ENCODE measurements around the gene MRAS. TPM values are rescaled to one million over a fixed set of nuclear protein-coding genes. Genes with fewer than 3 reads are reported as not detected.

MRAS gene
- total RNA-seq, 1 donor from 2014 or later, result 55.4 TPM

DNA sequence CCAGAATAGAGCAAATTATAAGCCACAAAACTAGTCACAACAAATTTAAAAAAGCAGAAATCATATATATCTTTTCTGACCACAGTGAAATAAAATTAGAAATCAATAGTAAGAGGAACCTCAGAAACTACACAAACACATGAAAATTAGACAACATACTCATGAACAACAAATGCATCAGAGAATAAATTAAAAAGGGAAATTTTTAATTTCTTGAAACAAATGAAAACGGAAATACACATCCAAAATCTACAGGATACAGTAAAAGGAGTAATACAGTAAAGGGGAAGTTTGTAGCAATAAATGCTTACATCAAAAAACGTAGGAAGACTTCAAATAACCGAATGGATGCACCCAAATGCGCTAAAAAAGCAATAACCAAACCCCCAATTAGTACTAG lies 37.9 kb upstream of the MRAS start:
- H3K27ac ChIP-seq, result no peak overlapping the region
- H3K27me3 ChIP-seq (ENCODE audit: low read depth), result no peaks in the 10 kb centered on the region
- no peak for ATAC-seq
- peaks cover 20% of the 10 kb centered on the region for H3K9me3 ChIP-seq
- no peaks in the 10 kb centered on the region for H3K36me3 ChIP-seq
- no peak for DNase-seq
- intact Hi-C loops (cut with DNase I), result no loop called here
- TF ChIP-seq, protein P1, sequence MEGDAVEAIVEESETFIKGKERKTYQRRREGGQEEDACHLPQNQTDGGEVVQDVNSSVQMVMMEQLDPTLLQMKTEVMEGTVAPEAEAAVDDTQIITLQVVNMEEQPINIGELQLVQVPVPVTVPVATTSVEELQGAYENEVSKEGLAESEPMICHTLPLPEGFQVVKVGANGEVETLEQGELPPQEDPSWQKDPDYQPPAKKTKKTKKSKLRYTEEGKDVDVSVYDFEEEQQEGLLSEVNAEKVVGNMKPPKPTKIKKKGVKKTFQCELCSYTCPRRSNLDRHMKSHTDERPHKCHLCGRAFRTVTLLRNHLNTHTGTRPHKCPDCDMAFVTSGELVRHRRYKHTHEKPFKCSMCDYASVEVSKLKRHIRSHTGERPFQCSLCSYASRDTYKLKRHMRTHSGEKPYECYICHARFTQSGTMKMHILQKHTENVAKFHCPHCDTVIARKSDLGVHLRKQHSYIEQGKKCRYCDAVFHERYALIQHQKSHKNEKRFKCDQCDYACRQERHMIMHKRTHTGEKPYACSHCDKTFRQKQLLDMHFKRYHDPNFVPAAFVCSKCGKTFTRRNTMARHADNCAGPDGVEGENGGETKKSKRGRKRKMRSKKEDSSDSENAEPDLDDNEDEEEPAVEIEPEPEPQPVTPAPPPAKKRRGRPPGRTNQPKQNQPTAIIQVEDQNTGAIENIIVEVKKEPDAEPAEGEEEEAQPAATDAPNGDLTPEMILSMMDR (IDR thresholded peaks at IDR 0.05), result no peak
- no peaks in the 10 kb centered on the region for H3K4me1 ChIP-seq
- H3K4me3 ChIP-seq, result no peak overlapping the region

DNA sequence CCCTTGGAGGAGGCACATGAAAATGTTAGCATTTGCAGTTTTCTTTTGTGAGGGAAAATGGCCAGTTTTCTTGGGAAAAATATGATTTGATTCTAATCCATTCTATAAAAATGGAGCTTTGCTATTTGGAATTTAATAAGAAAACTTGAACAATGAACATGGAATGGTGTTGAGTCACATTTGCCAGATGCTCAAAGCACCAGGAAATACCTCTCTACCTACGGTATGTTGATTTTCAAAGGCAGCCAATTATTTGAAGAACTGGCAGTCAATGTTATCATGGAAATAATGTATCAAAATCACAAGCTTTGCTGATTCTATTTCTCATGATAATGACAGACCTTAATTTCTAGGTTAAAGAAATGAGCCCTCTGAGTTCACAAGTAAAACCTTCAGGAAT lies 33.6 kb upstream of the MRAS start:
- no peaks in the 10 kb centered on the region for H3K36me3 ChIP-seq
- TF ChIP-seq, protein P1 (IDR thresholded peaks at IDR 0.05), result no peak
- H3K4me1 ChIP-seq, result no peaks in the 10 kb centered on the region
- DNase-seq (no peak), ATAC-seq (no peak)
- intact Hi-C loops (cut with DNase I), result no loop called here
- no peaks in the 10 kb centered on the region for H3K9me3 ChIP-seq
- H3K4me3 ChIP-seq, result no peak overlapping the region
- H3K27ac ChIP-seq, result no peak overlapping the region
- H3K27me3 ChIP-seq (ENCODE audit: low read depth), result no peaks in the 10 kb centered on the region

DNA sequence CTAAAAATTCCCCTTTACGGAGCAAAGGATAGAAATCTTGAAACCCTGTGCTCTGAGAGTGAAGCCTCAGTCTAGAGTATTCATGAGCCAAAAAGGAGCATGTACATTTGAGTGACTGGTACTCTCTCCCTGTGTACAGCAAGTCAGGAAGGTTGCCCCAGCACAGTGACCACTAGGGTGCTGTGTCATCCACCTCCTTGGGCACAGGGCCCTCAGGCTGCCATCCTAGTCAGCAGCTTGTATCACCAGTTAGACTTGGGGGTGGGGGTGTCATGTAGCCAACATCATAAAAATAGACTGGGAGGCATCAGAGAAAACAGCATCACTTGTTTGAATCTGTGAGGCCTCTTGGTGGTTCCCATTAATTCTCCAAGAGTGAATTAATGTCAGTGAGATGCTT lies 30.7 kb upstream of the MRAS start:
- Histone ChIP-seq H3K27me3 (ENCODE audit: low read depth) (no peaks in the 10 kb centered on the region), H3K27ac (no peak overlapping the region), H3K4me3 (no peak overlapping the region), H3K4me1 (no peaks in the 10 kb centered on the region), H3K9me3 (no peaks in the 10 kb centered on the region), H3K36me3 (no peaks in the 10 kb centered on the region)
- intact Hi-C loops (cut with DNase I), result no loop called here
- no peak for ATAC-seq
- TF ChIP-seq, protein P1 (IDR thresholded peaks at IDR 0.05), result no peak
- DNase-seq, result no peak

DNA sequence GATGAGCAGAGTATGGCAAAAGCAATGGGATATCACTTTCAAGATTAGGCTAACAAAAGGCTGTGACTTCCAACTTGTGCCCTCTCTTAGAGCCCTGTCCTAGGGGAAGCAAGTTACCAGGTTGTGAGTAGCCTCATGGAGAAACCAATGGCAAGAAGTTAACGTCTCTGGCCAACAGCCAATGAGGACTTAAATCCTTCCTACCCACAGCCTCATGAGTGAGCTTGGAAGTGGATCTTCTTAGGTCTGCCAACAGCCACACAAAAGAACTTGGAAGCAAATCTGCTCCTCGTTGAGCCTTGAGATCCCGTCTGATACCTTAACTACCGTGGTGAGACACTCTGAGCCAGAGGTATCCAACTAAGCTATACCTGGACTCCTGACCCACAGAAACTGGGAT lies 24.4 kb upstream of the MRAS start:
- Histone ChIP-seq H3K9me3 (no peaks in the 10 kb centered on the region), H3K27me3 (ENCODE audit: low read depth) (peaks cover 5% of the 10 kb centered on the region)

DNA sequence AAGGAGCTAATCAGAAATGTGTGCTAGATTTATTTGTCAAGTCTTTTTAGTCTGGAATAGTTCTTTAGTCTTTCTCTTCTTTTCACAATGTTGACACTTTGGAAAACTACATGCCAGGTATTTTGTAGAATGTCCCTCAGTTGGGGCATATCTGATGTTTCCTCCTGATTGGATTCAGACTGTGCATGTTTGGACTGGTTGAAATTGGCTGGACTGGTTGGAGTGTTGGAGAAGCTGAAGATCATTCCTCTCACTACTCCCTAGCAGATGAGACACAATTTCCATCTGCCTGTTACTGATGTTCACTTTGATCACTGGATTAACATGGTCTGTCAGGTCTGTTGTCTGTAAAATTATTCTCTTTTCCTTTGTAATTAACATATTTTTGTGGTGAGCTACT lies 22.4 kb upstream of the MRAS start:
- ATAC-seq (no peak), DNase-seq (no peak)
- no peaks in the 10 kb centered on the region for H3K9me3 ChIP-seq
- no peak overlapping the region for H3K27ac ChIP-seq
- intact Hi-C loops (cut with DNase I), result no loop called here
- no peak overlapping the region for H3K4me3 ChIP-seq
- H3K4me1 ChIP-seq, result peaks cover 9% of the 10 kb centered on the region
- H3K27me3 ChIP-seq (ENCODE audit: low read depth), result peaks cover 5% of the 10 kb centered on the region
- no peaks in the 10 kb centered on the region for H3K36me3 ChIP-seq
- TF ChIP-seq, protein P1 (IDR thresholded peaks at IDR 0.05), result no peak

More for the DNA sequence above, 24.4 kb upstream of the MRAS start:
- Histone ChIP-seq H3K36me3 (no peaks in the 10 kb centered on the region), H3K27ac (no peak overlapping the region), H3K4me1 (peaks cover 7% of the 10 kb centered on the region), H3K4me3 (no peak overlapping the region)
- DNase-seq (no peak), ATAC-seq (no peak)
- intact Hi-C loops (cut with DNase I), result no loop called here
- TF ChIP-seq, protein P1 (IDR thresholded peaks at IDR 0.05), result no peak

All from lower lobe of right lung (tissue), 2 donors.